K562 (cell line): ENCODE results near the gene TBC1D20.

Experiments used
- ARHGAP35 ChIP-seq: fragments of 450-650 bp; IDR thresholded peaks from 2 replicates; pipeline ENCODE4 v1.6.1; 2018; ENCODE audit not compliant: partially characterized antibody
- CBFB ChIP-seq: sonication (generic); formaldehyde crosslinking; IDR thresholded peaks from 2 replicates; pipeline ENCODE4 v1.4.0; 2020; ENCODE audit warnings: mild to moderate bottlenecking, missing genetic modification reagents
- CTCF ChIP-seq, 3 experiments: IDR thresholded peaks in 2 of 3; conservative IDR thresholded peaks in 1 of 3; 2 replicates each; pipeline ENCODE4 v1.5.1; 2011 to 2012; ENCODE audit warnings: low read length in 3 of 3, mild to moderate bottlenecking in 3 of 3, control low read depth in 2 of 3, improper control_type of control experiment in 1 of 3, inconsistent platforms in 1 of 3, low read depth in 1 of 3, mixed read lengths in 1 of 3, moderate library complexity in 1 of 3; ENCODE audit not compliant: insufficient read depth in 2 of 3
- PHF20 ChIP-seq: fragments of 450-650 bp; IDR thresholded peaks from 2 replicates; pipeline ENCODE4 v1.6.1; 2018; ENCODE audit not compliant: partially characterized antibody
- POLR2AphosphoS5 ChIP-seq: IDR thresholded peaks from 2 replicates; pipeline ENCODE4 v1.6.1; 2011; ENCODE audit warnings: mild to moderate bottlenecking, low read depth, low read length, moderate library complexity; ENCODE audit not compliant: control insufficient read depth, insufficient read depth
- REST ChIP-seq, 2 experiments: fragments of 450-650 bp; formaldehyde crosslinking in 1 of 2; IDR thresholded peaks; 2 replicates each; pipeline versions ENCODE4 v1.4.0 to v1.6.1; 2014 to 2020; ENCODE audit warnings: mild to moderate bottlenecking in 2 of 2, borderline replicate concordance in 1 of 2, low read depth in 1 of 2
- SP1 ChIP-seq: sonication (generic); formaldehyde crosslinking; IDR thresholded peaks from 2 replicates; pipeline ENCODE4 v1.8.1; 2022; ENCODE audit warnings: mild to moderate bottlenecking, missing genetic modification reagents
- SPI1 ChIP-seq: IDR thresholded peaks from 2 replicates; pipeline ENCODE4 v1.6.1; 2011; ENCODE audit warnings: low read depth, low read length, control low read depth, borderline replicate concordance
- ZBTB7A ChIP-seq: IDR thresholded peaks from 2 replicates; pipeline ENCODE4 v1.6.1; 2011; ENCODE audit warnings: low read depth, mild to moderate bottlenecking, low read length, moderate library complexity, borderline replicate concordance; ENCODE audit not compliant: control insufficient read depth
- ZNF165 ChIP-seq: fragments of 250-450 bp; sonication (Bioruptor Pico); IDR thresholded peaks from 2 replicates; pipeline ENCODE4 v1.4.0; 2020; ENCODE audit warnings: borderline replicate concordance
- ZNF512 ChIP-seq: IDR thresholded peaks from 2 replicates; pipeline ENCODE4 v1.6.1; 2016; ENCODE audit warnings: missing genetic modification characterization, missing compliant biosample characterization
- TF ChIP-seq, protein P1 (sequence below): fragments of 250-450 bp; sonication (Bioruptor Pico); IDR thresholded peaks from 2 replicates; pipeline ENCODE4 v1.5.0; 2021; ENCODE audit warnings: mild to moderate bottlenecking, borderline replicate concordance

DNA sequence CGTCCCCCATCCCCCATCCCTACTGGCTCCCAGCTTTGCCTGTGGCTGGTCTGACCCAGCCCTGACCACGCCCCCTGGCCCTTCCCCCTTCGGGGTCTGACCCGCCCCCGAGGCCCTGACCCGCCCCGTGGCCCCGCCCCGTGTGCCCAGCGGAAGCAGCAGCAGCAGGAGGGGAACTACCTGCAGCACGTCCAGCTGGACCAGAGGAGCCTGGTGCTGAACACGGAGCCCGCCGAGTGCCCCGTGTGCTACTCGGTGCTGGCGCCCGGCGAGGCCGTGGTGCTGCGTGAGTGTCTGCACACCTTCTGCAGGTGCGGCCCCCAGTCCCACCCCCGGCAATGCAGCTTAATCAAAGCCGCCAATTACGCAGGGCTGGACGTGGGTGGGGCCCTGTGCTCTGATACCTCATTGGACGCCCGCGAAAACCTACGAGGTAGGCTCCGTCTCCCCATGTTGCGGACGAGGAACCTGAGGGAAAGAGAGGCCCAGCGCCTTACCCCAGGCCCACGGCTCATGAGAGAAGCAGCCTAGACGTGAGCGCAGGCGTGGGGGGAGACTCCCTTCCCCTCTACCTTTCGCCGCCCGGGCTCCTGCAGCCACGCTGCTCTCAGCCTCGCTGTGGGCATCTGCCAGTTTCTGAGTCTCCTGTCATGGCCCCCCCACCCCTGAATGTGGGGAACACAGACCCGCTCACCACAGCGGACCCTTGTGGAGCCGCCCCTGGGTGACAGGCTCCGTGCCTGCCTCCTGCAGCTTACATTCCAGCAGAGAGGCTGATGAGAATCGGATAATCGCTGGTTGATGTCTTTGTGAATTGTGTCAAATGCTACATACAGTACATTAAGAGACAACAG lies 41.4 kb downstream of the TBC1D20 start:
- TF ChIP-seq ZBTB7A = no peak
- no peak for TF ChIP-seq ZNF165
- no peak for TF ChIP-seq ZNF512 (tag)
- TF ChIP-seq PHF20 = no peak
- TF ChIP-seq CBFB = no peak
- no peak for TF ChIP-seq CTCF (IDR thresholded peaks at IDR 0.05 in 2 of 3, conservative IDR thresholded peaks at IDR 0.05 in 1 of 3; ENCODE audit: insufficient read depth in 2 of 3, low read depth in 1 of 3, low read length in 3 of 3)
- no peak for TF ChIP-seq ARHGAP35
- TF ChIP-seq, protein P1, sequence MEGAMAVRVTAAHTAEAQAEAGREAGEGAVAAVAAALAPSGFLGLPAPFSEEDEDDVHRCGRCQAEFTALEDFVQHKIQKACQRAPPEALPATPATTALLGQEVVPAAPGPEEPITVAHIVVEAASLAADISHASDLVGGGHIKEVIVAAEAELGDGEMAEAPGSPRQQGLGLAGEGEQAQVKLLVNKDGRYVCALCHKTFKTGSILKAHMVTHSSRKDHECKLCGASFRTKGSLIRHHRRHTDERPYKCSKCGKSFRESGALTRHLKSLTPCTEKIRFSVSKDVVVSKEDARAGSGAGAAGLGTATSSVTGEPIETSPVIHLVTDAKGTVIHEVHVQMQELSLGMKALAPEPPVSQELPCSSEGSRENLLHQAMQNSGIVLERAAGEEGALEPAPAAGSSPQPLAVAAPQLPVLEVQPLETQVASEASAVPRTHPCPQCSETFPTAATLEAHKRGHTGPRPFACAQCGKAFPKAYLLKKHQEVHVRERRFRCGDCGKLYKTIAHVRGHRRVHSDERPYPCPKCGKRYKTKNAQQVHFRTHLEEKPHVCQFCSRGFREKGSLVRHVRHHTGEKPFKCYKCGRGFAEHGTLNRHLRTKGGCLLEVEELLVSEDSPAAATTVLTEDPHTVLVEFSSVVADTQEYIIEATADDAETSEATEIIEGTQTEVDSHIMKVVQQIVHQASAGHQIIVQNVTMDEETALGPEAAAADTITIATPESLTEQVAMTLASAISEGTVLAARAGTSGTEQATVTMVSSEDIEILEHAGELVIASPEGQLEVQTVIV (CRISPR knock-in tag) = no peak
- TF ChIP-seq SPI1 = no peak
- no peak for TF ChIP-seq POLR2AphosphoS5
- TF ChIP-seq SP1 (CRISPR knock-in tag) = no peak
- TF ChIP-seq REST (IDR thresholded peaks at IDR 0.05; ENCODE audit: borderline replicate concordance) = no peak
- no peak for TF ChIP-seq REST (CRISPR knock-in tag; IDR thresholded peaks at IDR 0.05; ENCODE audit: low read depth)
